ENCODE data around the gene UBD.

- TF ChIP-seq CTCF (IDR thresholded peaks at IDR 0.05; ENCODE audit: poor library complexity): no peak
- no peak for TF ChIP-seq EZH2 (IDR thresholded peaks at IDR 0.05; ENCODE audit: borderline replicate concordance)
- TF ChIP-seq EZH2phosphoT487 (IDR thresholded peaks at IDR 0.05; ENCODE audit: low read depth, severe bottlenecking, unreplicated experiment): no peak
Observed at GRCh38 chr6:29597184-29597583, 37.7 kb upstream of the UBD start.

All from hepatocyte (in vitro differentiated cells).